Right lobe of liver (tissue), 4 donors: ENCODE measurements around the gene OR5AC2.

ENCODE experiments used
- POLR2A ChIP-seq: fragments of 450-650 bp; IDR thresholded peaks from one replicate; pipeline ENCODE4 v1.6.1; 2017; ENCODE audit warnings: antibody characterized with exemption, mild to moderate bottlenecking
- TF ChIP-seq, protein P1 (sequence below), 4 donors: fragments of 200-600 bp in 3 of 4; fragments of 450-650 bp in 1 of 4; IDR thresholded peaks; one replicate each; pipeline versions ENCODE4 v1.5.1 to v1.8.0; 2016 to 2022; ENCODE audit warnings: antibody characterized with exemption in 4 of 4, mild to moderate bottlenecking in 2 of 4
- donor health status: DM: no; HTN: no; CAD: no.
- donor health status: DM: no; HTN: no; CAD: no.
- donor health status: DM: no; HTN: yes; CAD: no.

DNA sequence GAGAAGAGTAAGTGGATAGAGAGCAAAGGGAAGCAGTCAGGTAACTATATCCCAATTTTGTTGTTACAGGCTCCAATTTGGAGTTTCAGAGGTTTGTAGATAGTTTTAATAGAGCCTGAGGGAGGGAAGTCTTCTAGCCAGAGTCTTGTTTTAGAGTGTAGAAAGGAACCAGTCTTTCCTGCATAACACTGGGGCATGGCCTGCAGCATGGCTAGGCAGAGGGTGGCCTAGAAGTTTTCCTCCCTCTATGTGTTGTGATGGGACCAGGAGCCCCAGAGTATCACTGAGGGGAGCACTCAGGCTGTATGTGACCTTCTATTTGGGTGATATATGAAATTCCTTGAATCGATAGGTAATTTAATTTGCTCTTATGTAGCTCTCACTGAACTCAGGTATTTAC is 29.3 kb upstream of the OR5AC2 start:
- TF ChIP-seq, protein P1, sequence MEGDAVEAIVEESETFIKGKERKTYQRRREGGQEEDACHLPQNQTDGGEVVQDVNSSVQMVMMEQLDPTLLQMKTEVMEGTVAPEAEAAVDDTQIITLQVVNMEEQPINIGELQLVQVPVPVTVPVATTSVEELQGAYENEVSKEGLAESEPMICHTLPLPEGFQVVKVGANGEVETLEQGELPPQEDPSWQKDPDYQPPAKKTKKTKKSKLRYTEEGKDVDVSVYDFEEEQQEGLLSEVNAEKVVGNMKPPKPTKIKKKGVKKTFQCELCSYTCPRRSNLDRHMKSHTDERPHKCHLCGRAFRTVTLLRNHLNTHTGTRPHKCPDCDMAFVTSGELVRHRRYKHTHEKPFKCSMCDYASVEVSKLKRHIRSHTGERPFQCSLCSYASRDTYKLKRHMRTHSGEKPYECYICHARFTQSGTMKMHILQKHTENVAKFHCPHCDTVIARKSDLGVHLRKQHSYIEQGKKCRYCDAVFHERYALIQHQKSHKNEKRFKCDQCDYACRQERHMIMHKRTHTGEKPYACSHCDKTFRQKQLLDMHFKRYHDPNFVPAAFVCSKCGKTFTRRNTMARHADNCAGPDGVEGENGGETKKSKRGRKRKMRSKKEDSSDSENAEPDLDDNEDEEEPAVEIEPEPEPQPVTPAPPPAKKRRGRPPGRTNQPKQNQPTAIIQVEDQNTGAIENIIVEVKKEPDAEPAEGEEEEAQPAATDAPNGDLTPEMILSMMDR (IDR thresholded peaks at IDR 0.05) = no peak
- TF ChIP-seq POLR2A = no peak
